ENCODE measurements around the gene SH3GL3. TPM values are rescaled to one million over a fixed set of nuclear protein-coding genes. Genes with fewer than 3 reads are reported as not detected.

Gene SH3GL3
- total RNA-seq, 2 experiments from 2014 or later, result not detected

GRCh38 chr15:83443076-83443847 is 3.9 kb upstream of the SH3GL3 start:
- no peak overlapping the region for H3K4me3 Mint-ChIP-seq
- H3K9me3 Mint-ChIP-seq (ENCODE audit: low read depth), result no peaks in the 10 kb centered on the region
- no peak for DNase-seq
- no peaks in the 10 kb centered on the region for H3K36me3 Mint-ChIP-seq
- peaks cover 6% of the 10 kb centered on the region for H3K4me1 Mint-ChIP-seq
- CTCF ChIA-PET, result interaction anchor here (0.7 kb wide), 1 partner anchor 196 kb away, joined by 4 read pairs; no protein-coding TSS in a partner anchor
- H3K27ac Mint-ChIP-seq, result no peak overlapping the region
- no peak for ATAC-seq
- peaks cover 26% of the 10 kb centered on the region for H3K27me3 Mint-ChIP-seq

GRCh38 chr15:83444936-83445335 is 2.2 kb upstream of the SH3GL3 start:
- CTCF ChIA-PET, result no interaction called here
- DNase-seq (no peak), ATAC-seq (no peak)
- peaks cover 42% of the 10 kb centered on the region for H3K27me3 Mint-ChIP-seq
- H3K27ac Mint-ChIP-seq, result no peak overlapping the region
- peaks cover 6% of the 10 kb centered on the region for H3K4me1 Mint-ChIP-seq
- no peaks in the 10 kb centered on the region for H3K36me3 Mint-ChIP-seq
- H3K4me3 Mint-ChIP-seq, result no peak overlapping the region
- no peaks in the 10 kb centered on the region for H3K9me3 Mint-ChIP-seq (ENCODE audit: low read depth)

- H3K27me3 Mint-ChIP-seq, result peaks cover 42% of the 10 kb centered on the region
These were observed 1.5 kb upstream of the SH3GL3 start for GRCh38 chr15:83445643-83446042.

GRCh38 chr15:83446417-83446816 is 724 bp upstream of the SH3GL3 start:
- CTCF ChIA-PET, result interaction anchor here (1.1 to 2.3 kb wide), 2 partner anchors 8 to 115 kb away, joined by 3 to 5 read pairs; no protein-coding TSS in a partner anchor
- ATAC-seq (no peak), DNase-seq (no peak)
- Mint-ChIP-seq H3K36me3 (no peaks in the 10 kb centered on the region), H3K9me3 (ENCODE audit: low read depth) (no peaks in the 10 kb centered on the region), H3K27me3 (peaks cover 42% of the 10 kb centered on the region), H3K27ac (no peak overlapping the region), H3K4me1 (peaks cover 6% of the 10 kb centered on the region), H3K4me3 (no peak overlapping the region)

More at GRCh38 chr15:83445643-83446042, 1.5 kb upstream of the SH3GL3 start:
- Mint-ChIP-seq H3K4me3 (no peak overlapping the region), H3K27ac (no peak overlapping the region), H3K9me3 (ENCODE audit: low read depth) (no peaks in the 10 kb centered on the region), H3K4me1 (peaks cover 6% of the 10 kb centered on the region), H3K36me3 (no peaks in the 10 kb centered on the region)
- ATAC-seq (no peak), DNase-seq (no peak)
- CTCF ChIA-PET, result no interaction called here

- H3K27ac Mint-ChIP-seq, result no peak overlapping the region
- H3K36me3 Mint-ChIP-seq, result no peaks in the 10 kb centered on the region
- no peak overlapping the region for H3K4me3 Mint-ChIP-seq
- DNase-seq (no peak), ATAC-seq (no peak)
- H3K4me1 Mint-ChIP-seq, result peaks cover 6% of the 10 kb centered on the region
- H3K9me3 Mint-ChIP-seq (ENCODE audit: low read depth), result no peaks in the 10 kb centered on the region
- peaks cover 42% of the 10 kb centered on the region for H3K27me3 Mint-ChIP-seq
- CTCF ChIA-PET, result no interaction called here
These were observed 2.1 kb downstream of the SH3GL3 start for GRCh38 chr15:83449250-83449671.

GRCh38 chr15:83449937-83450506 is 2.9 kb downstream of the SH3GL3 start:
- H3K4me3 Mint-ChIP-seq, result no peak overlapping the region
- H3K27me3 Mint-ChIP-seq, result peaks cover 41% of the 10 kb centered on the region
- DNase-seq, result no peak
- CTCF ChIA-PET, result interaction anchor here (0.9 kb wide), 1 partner anchor 12 kb away, joined by 3 read pairs; no protein-coding TSS in a partner anchor
- H3K36me3 Mint-ChIP-seq, result no peaks in the 10 kb centered on the region
- H3K9me3 Mint-ChIP-seq (ENCODE audit: low read depth), result no peaks in the 10 kb centered on the region
- no peak for ATAC-seq
- H3K4me1 Mint-ChIP-seq, result peaks cover 6% of the 10 kb centered on the region
- no peak overlapping the region for H3K27ac Mint-ChIP-seq

- Mint-ChIP-seq H3K27ac (no peak overlapping the region), H3K4me3 (no peak overlapping the region), H3K27me3 (no peaks in the 10 kb centered on the region), H3K9me3 (ENCODE audit: low read depth) (no peaks in the 10 kb centered on the region), H3K4me1 (no peaks in the 10 kb centered on the region), H3K36me3 (no peaks in the 10 kb centered on the region)
- ATAC-seq (no peak), DNase-seq (no peak)
- CTCF ChIA-PET, result no interaction called here
These were observed 10.0 kb downstream of the SH3GL3 start for GRCh38 chr15:83457149-83457548.

- H3K4me3 Mint-ChIP-seq, result no peak overlapping the region
- DNase-seq, result no peak
- CTCF ChIA-PET, result interaction anchor here (1.3 kb wide), 1 partner anchor 210 kb away, joined by 3 read pairs; no protein-coding TSS in a partner anchor
- H3K27me3 Mint-ChIP-seq, result no peaks in the 10 kb centered on the region
- H3K36me3 Mint-ChIP-seq, result no peaks in the 10 kb centered on the region
- no peaks in the 10 kb centered on the region for H3K4me1 Mint-ChIP-seq
- no peak for ATAC-seq
- no peak overlapping the region for H3K27ac Mint-ChIP-seq
- no peaks in the 10 kb centered on the region for H3K9me3 Mint-ChIP-seq (ENCODE audit: low read depth)
These were observed 11.2 kb downstream of the SH3GL3 start for GRCh38 chr15:83458381-83458780.

- H3K36me3 Mint-ChIP-seq, result no peaks in the 10 kb centered on the region
- CTCF ChIA-PET, result no interaction called here
These were observed 14.9 kb downstream of the SH3GL3 start for GRCh38 chr15:83462026-83462425.

GRCh38 chr15:83462953-83463433 is 15.9 kb downstream of the SH3GL3 start:
- no peak overlapping the region for H3K27ac Mint-ChIP-seq
- no peak for DNase-seq
- no peak for ATAC-seq
- H3K36me3 Mint-ChIP-seq, result no peaks in the 10 kb centered on the region
- H3K27me3 Mint-ChIP-seq, result no peaks in the 10 kb centered on the region
- CTCF ChIA-PET, result no interaction called here
- no peak overlapping the region for H3K4me3 Mint-ChIP-seq
- H3K9me3 Mint-ChIP-seq (ENCODE audit: low read depth), result no peaks in the 10 kb centered on the region
- no peaks in the 10 kb centered on the region for H3K4me1 Mint-ChIP-seq

More at GRCh38 chr15:83462026-83462425, 14.9 kb downstream of the SH3GL3 start:
- Mint-ChIP-seq H3K4me3 (no peak overlapping the region), H3K27ac (no peak overlapping the region), H3K4me1 (no peaks in the 10 kb centered on the region), H3K9me3 (ENCODE audit: low read depth) (no peaks in the 10 kb centered on the region), H3K27me3 (no peaks in the 10 kb centered on the region)
- DNase-seq (no peak), ATAC-seq (no peak)

- H3K27me3 Mint-ChIP-seq, result peaks cover 5% of the 10 kb centered on the region
- no peaks in the 10 kb centered on the region for H3K9me3 Mint-ChIP-seq (ENCODE audit: low read depth)
These were observed 23.7 kb downstream of the SH3GL3 start for GRCh38 chr15:83470887-83471286.

GRCh38 chr15:83471307-83471866 is 24.2 kb downstream of the SH3GL3 start:
- no peaks in the 10 kb centered on the region for H3K9me3 Mint-ChIP-seq (ENCODE audit: low read depth)
- peaks cover 5% of the 10 kb centered on the region for H3K27me3 Mint-ChIP-seq
- H3K36me3 Mint-ChIP-seq, result no peaks in the 10 kb centered on the region
- no peaks in the 10 kb centered on the region for H3K4me1 Mint-ChIP-seq
- DNase-seq (no peak), ATAC-seq (no peak)
- no peak overlapping the region for H3K4me3 Mint-ChIP-seq
- CTCF ChIA-PET, result no interaction called here
- H3K27ac Mint-ChIP-seq, result no peak overlapping the region

More at GRCh38 chr15:83470887-83471286, 23.7 kb downstream of the SH3GL3 start:
- Mint-ChIP-seq H3K4me1 (no peaks in the 10 kb centered on the region), H3K4me3 (no peak overlapping the region), H3K27ac (no peak overlapping the region), H3K36me3 (no peaks in the 10 kb centered on the region)
- ATAC-seq (no peak), DNase-seq (no peak)
- CTCF ChIA-PET, result no interaction called here

GRCh38 chr15:83472151-83472550 is 25.0 kb downstream of the SH3GL3 start:
- no peaks in the 10 kb centered on the region for H3K4me1 Mint-ChIP-seq
- H3K36me3 Mint-ChIP-seq, result no peaks in the 10 kb centered on the region
- CTCF ChIA-PET, result no interaction called here
- no peak for ATAC-seq
- DNase-seq, result no peak
- H3K4me3 Mint-ChIP-seq, result no peak overlapping the region
- peaks cover 5% of the 10 kb centered on the region for H3K27me3 Mint-ChIP-seq
- H3K27ac Mint-ChIP-seq, result no peak overlapping the region
- H3K9me3 Mint-ChIP-seq (ENCODE audit: low read depth), result no peaks in the 10 kb centered on the region

GRCh38 chr15:83472797-83473196 is 25.7 kb downstream of the SH3GL3 start:
- Mint-ChIP-seq H3K27me3 (peaks cover 5% of the 10 kb centered on the region), H3K36me3 (no peaks in the 10 kb centered on the region), H3K4me1 (no peaks in the 10 kb centered on the region), H3K27ac (no peak overlapping the region), H3K4me3 (no peak overlapping the region), H3K9me3 (ENCODE audit: low read depth) (no peaks in the 10 kb centered on the region)
- no peak for ATAC-seq
- CTCF ChIA-PET, result no interaction called here
- no peak for DNase-seq

Data from activated CD8-positive, alpha-beta memory T cell treated with anti-CD3 and anti-CD28 coated beads, Interleukin-2, amount 10 ng/mL, durations not matched to agents 7 days and 5 days (primary cell).